ENCODE data around the gene CEP41.

The CEP41 gene

DNA sequence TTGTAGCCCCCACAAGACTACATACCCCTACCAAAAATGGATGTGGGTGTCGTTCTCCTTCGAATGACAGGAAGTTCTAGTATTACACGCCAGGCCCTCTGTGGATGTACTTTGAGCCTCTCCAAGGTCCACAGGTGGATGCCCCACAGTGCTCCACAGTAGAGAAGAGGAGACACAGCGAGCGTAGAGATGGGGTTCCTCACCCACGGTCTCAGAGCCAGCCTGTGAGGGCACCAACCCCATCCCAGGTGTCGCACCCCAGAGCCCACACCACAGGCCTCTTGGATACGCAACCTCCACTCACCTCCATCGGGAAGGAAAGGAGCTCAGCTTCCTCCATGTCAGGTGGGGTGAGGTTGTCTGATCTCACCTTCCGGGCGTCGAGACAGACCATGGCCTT lies 93.9 kb downstream of the CEP41 start:
- DNase-seq: no peak

- no peak for DNase-seq
Observed at GRCh38 chr7:130346177-130346905, 94.5 kb downstream of the CEP41 start.

- no peak for DNase-seq
Observed at GRCh38 chr7:130345725-130346124, 95.1 kb downstream of the CEP41 start.

- no peak for DNase-seq
Observed at GRCh38 chr7:130345136-130345535, 95.7 kb downstream of the CEP41 start.

DNA sequence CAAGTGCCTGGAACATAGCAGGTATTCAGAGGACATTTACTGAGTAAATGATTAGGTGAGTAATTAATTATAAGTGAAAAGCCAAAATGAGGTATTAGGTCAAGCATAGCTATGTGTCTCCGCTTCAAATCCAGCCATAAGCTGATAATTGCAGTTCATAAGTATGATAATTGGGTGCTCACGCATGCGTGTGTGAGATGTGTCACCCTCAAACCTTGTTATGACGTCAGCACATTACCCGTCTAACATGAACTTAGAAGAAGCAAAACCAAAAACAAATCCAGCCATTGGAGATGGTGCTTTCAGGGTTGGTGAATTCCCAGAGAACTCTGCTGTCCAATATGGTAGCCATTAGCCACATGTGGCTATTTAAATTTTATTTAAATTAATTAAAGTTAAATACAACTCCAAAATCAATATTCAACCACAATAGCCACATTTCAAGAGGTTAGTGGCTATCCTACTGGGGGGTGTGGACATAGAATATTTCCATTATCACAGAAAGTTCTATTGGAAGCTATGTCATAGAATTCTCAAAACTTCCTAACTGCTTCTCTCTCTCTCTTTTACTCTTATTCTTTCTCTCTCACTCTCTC lies 96.4 kb downstream of the CEP41 start, which contains the start of gene CPA5:
Gene CPA5, plus strand, starts transcription at position 546 of the 596 bp plus-strand sequence. CDS start 1,670 bp downstream, outside the sequence.
- no peak for DNase-seq
